Thoracic aorta (tissue), 2 donors: Measurements from ENCODE around the gene SCAPER. TPM values are rescaled to one million over a fixed set of nuclear protein-coding genes. Genes with fewer than 3 reads are reported as not detected.

Experiments used
- ATAC-seq: fragments of 150-250 bp; one replicate; pipeline ENCODE4 v1.8.0; 2017; ENCODE audit warnings: low read depth; ENCODE audit not compliant: insufficient number of reproducible peaks, low FRiP score
- DNase-seq: peaks from one replicate; pipeline ENCODE4 v3.0.0-alpha.2; 2020; ENCODE audit warnings: low spot score
- H3K27ac ChIP-seq, 2 donors: fragments of 200-600 bp; sonication (generic); 1 replicate in 1 of 2; 2 replicates in 1 of 2; pipeline ENCODE4 v1.5.1; 2016; ENCODE audit warnings: mild to moderate bottlenecking in 2 of 2, moderate library complexity in 2 of 2
- H3K27me3 ChIP-seq: fragments of 200-600 bp; sonication (generic); replicated peaks from 2 replicates; pipeline ENCODE4 v1.6.0; 2016; ENCODE audit warnings: mild to moderate bottlenecking; ENCODE audit not compliant: insufficient read depth
- H3K36me3 ChIP-seq: fragments of 200-600 bp; sonication (generic); one replicate; pipeline ENCODE4 v1.5.1; 2016
- H3K4me1 ChIP-seq, 2 donors: fragments of 200-600 bp; sonication (generic); 1 replicate in 1 of 2; 2 replicates in 1 of 2; pipeline versions ENCODE4 v1.5.1 to v1.6.0; 2016; ENCODE audit warnings: low read depth in 2 of 2, mild to moderate bottlenecking in 1 of 2; ENCODE audit not compliant: control insufficient read depth in 1 of 2
- H3K4me3 ChIP-seq: fragments of 200-600 bp; sonication (generic); 2 replicates; pipeline ENCODE4 v1.5.1; 2016; ENCODE audit warnings: mild to moderate bottlenecking
- H3K9me3 ChIP-seq: fragments of 200-600 bp; sonication (generic); 2 replicates; pipeline ENCODE4 v1.5.1; 2016
- CTCF ChIP-seq: fragments of 200-600 bp; sonication (generic); IDR thresholded peaks from one replicate; pipeline ENCODE4 v1.5.1; 2019; ENCODE audit warnings: antibody characterized with exemption
- total RNA-seq, 2 donors: library from RNA; depleted of rRNA; stranded (reverse); fragments of >200 nt; gene quantifications; one replicate each; pipeline versions ENCODE4 v1.1.0 to v1.2.3, GENCODE V29; 2016

The SCAPER gene
- total RNA-seq, 2 donors from 2014 or later: 29.6 to 65.0 TPM

- Histone ChIP-seq H3K4me1 (peaks cover 0 to 17% of the 10 kb centered on the region in 2 donors), H3K9me3 (no peaks in the 10 kb centered on the region), H3K4me3 (no peak overlapping the region), H3K36me3 (no peaks in the 10 kb centered on the region), H3K27ac (no peak overlapping the region), H3K27me3 (peaks cover 29% of the 10 kb centered on the region)
- ATAC-seq (no peak), DNase-seq (no peak)
- TF ChIP-seq CTCF: no peak
These were observed 571.8 kb downstream of the SCAPER start for GRCh38 chr15:76333309-76333708.

- Histone ChIP-seq H3K27ac (no peak overlapping the region), H3K4me3 (no peak overlapping the region), H3K4me1 (peaks cover 0 to 12% of the 10 kb centered on the region in 2 donors), H3K9me3 (no peaks in the 10 kb centered on the region), H3K27me3 (peaks cover 24% of the 10 kb centered on the region), H3K36me3 (no peaks in the 10 kb centered on the region)
- no peak for DNase-seq
- no peak for TF ChIP-seq CTCF
- ATAC-seq: no peak
These were observed 572.3 kb downstream of the SCAPER start for GRCh38 chr15:76332796-76333195.

GRCh38 chr15:76330080-76330680, 575.0 kb downstream of the SCAPER start:
- no peaks in the 10 kb centered on the region for H3K36me3 ChIP-seq
- H3K27ac ChIP-seq: no peak overlapping the region
- no peaks in the 10 kb centered on the region for H3K9me3 ChIP-seq
- H3K27me3 ChIP-seq: peaks cover 5% of the 10 kb centered on the region
- TF ChIP-seq CTCF: peak; percentile 53
- DNase-seq (no peak), ATAC-seq (no peak)
- no peak overlapping the region for H3K4me3 ChIP-seq
- no peaks in the 10 kb centered on the region for H3K4me1 ChIP-seq

- TF ChIP-seq CTCF: no peak
- DNase-seq (no peak), ATAC-seq (no peak)
- no peaks in the 10 kb centered on the region for H3K4me1 ChIP-seq
- H3K4me3 ChIP-seq: no peak overlapping the region
- no peaks in the 10 kb centered on the region for H3K27me3 ChIP-seq
- H3K9me3 ChIP-seq: no peaks in the 10 kb centered on the region
- no peak overlapping the region for H3K27ac ChIP-seq
- no peaks in the 10 kb centered on the region for H3K36me3 ChIP-seq
These were observed 576.2 kb downstream of the SCAPER start for GRCh38 chr15:76328958-76329357.

- Histone ChIP-seq H3K27me3 (no peaks in the 10 kb centered on the region), H3K9me3 (no peaks in the 10 kb centered on the region), H3K4me1 (no peaks in the 10 kb centered on the region), H3K36me3 (no peaks in the 10 kb centered on the region), H3K27ac (no peak overlapping the region), H3K4me3 (no peak overlapping the region)
- TF ChIP-seq CTCF: no peak
- DNase-seq (no peak), ATAC-seq (no peak)
These were observed 576.9 kb downstream of the SCAPER start for GRCh38 chr15:76328106-76328696.
